Upper lobe of right lung (tissue), 1 donor: Measurements from ENCODE around the gene GNAI3. TPM values are rescaled to one million over a fixed set of nuclear protein-coding genes. Genes with fewer than 3 reads are reported as not detected.

Experiments
- ATAC-seq: fragments of 200-7000 bp; cut with Tn5 transposase; one replicate; pipeline ENCODE4 v1.9.1; 2020; ENCODE audit warnings: mild to moderate bottlenecking, moderate library complexity
- DNase-seq: peaks from one replicate; pipeline ENCODE4 v3.0.0-alpha.2; 2020
- H3K27ac ChIP-seq: fragments of 200-600 bp; one replicate; pipeline ENCODE4 v1.8.0; 2022
- H3K27me3 ChIP-seq: fragments of 200-600 bp; one replicate; pipeline ENCODE4 v1.8.0; 2022; ENCODE audit warnings: mild to moderate bottlenecking
- H3K36me3 ChIP-seq: fragments of 200-600 bp; one replicate; pipeline ENCODE4 v1.8.0; 2022
- H3K4me1 ChIP-seq: fragments of 200-600 bp; one replicate; pipeline ENCODE4 v1.8.0; 2022
- H3K4me3 ChIP-seq: fragments of 200-600 bp; one replicate; pipeline ENCODE4 v1.8.0; 2022; ENCODE audit warnings: mild to moderate bottlenecking
- H3K9me3 ChIP-seq: fragments of 200-600 bp; one replicate; pipeline ENCODE4 v1.8.0; 2022
- CTCF ChIP-seq: fragments of 200-600 bp; IDR thresholded peaks from one replicate; pipeline ENCODE4 v1.8.0; 2022; ENCODE audit warnings: antibody characterized with exemption
- intact Hi-C: fragments of 100-400 bp; cut with DNase I; formaldehyde crosslinking; loops from one replicate; pipeline ENCODE4 v1.11.0; 2022
- total RNA-seq: library from RNA; stranded (reverse); fragmentation: NEBNext Ultra II Directional; extraction: Animal tissue kit (Norgen Biotek cat#: 25700); gene quantifications from one replicate; pipeline ENCODE4 v1.2.1, GENCODE V29; 2021
- donor health status: DM: no; HTN: yes; CAD: no; lungs with severe emphysema.

Gene GNAI3
- total RNA-seq, 1 donor from 2014 or later = 6.9 TPM

GRCh38 chr1:109521002-109521951 is 27.1 kb upstream of the GNAI3 start:
- no peaks in the 10 kb centered on the region for H3K36me3 ChIP-seq
- H3K4me1 ChIP-seq = no peaks in the 10 kb centered on the region
- H3K9me3 ChIP-seq = no peaks in the 10 kb centered on the region
- intact Hi-C loops = no loop called here
- no peak for TF ChIP-seq CTCF
- no peak for DNase-seq
- H3K27ac ChIP-seq = no peak overlapping the region
- H3K4me3 ChIP-seq = no peak overlapping the region
- no peaks in the 10 kb centered on the region for H3K27me3 ChIP-seq
- ATAC-seq = peak; percentile 12

- no peak for TF ChIP-seq CTCF
- Histone ChIP-seq H3K4me1 (no peaks in the 10 kb centered on the region), H3K27me3 (no peaks in the 10 kb centered on the region), H3K4me3 (no peak overlapping the region), H3K27ac (no peak overlapping the region), H3K9me3 (no peaks in the 10 kb centered on the region), H3K36me3 (no peaks in the 10 kb centered on the region)
- DNase-seq (no peak), ATAC-seq (no peak)
- intact Hi-C loops = no loop called here
Measured at GRCh38 chr1:109522026-109522425, 26.4 kb upstream of the GNAI3 start.

- DNase-seq (no peak), ATAC-seq (no peak)
- Histone ChIP-seq H3K27me3 (no peaks in the 10 kb centered on the region), H3K4me3 (no peak overlapping the region), H3K4me1 (no peaks in the 10 kb centered on the region), H3K9me3 (no peaks in the 10 kb centered on the region), H3K36me3 (no peaks in the 10 kb centered on the region), H3K27ac (no peak overlapping the region)
- intact Hi-C loops = no loop called here
- no peak for TF ChIP-seq CTCF
Measured at GRCh38 chr1:109523706-109524105, 24.7 kb upstream of the GNAI3 start.

- ATAC-seq (no peak), DNase-seq (no peak)
- Histone ChIP-seq H3K27ac (no peak overlapping the region), H3K9me3 (no peaks in the 10 kb centered on the region), H3K36me3 (no peaks in the 10 kb centered on the region), H3K4me1 (peaks cover 3% of the 10 kb centered on the region), H3K27me3 (no peaks in the 10 kb centered on the region), H3K4me3 (no peak overlapping the region)
- intact Hi-C loops = no loop called here
- TF ChIP-seq CTCF = no peak
Measured at GRCh38 chr1:109527098-109527811, 21.2 kb upstream of the GNAI3 start.

- H3K4me1 ChIP-seq = peaks cover 10% of the 10 kb centered on the region
- no peaks in the 10 kb centered on the region for H3K36me3 ChIP-seq
- TF ChIP-seq CTCF = no peak
- no peaks in the 10 kb centered on the region for H3K27me3 ChIP-seq
- H3K4me3 ChIP-seq = no peak overlapping the region
- H3K9me3 ChIP-seq = no peaks in the 10 kb centered on the region
- DNase-seq (no peak), ATAC-seq (no peak)
- no peak overlapping the region for H3K27ac ChIP-seq
- intact Hi-C loops = no loop called here
Measured at GRCh38 chr1:109527846-109528695, 20.3 kb upstream of the GNAI3 start.
